Prostate gland (tissue), 2 donors: ENCODE data around the gene FAM98A. TPM values are rescaled to one million over a fixed set of nuclear protein-coding genes. Genes with fewer than 3 reads are reported as not detected.

Source experiments
- DNase-seq: peaks from one replicate; pipeline ENCODE4 v3.0.0-alpha.2; 2019; ENCODE audit warnings: low spot score
- H3K27ac ChIP-seq, 2 donors: fragments of 200-600 bp; sonication (generic); 2 replicates each; pipeline ENCODE4 v1.5.1; 2017 to 2019
- H3K27me3 ChIP-seq: fragments of 200-600 bp; sonication (generic); replicated peaks from 2 replicates; pipeline ENCODE4 v1.5.1; 2019; ENCODE audit not compliant: insufficient read depth
- H3K36me3 ChIP-seq, 2 donors: fragments of 200-600 bp; sonication (generic); 1 replicate in 1 of 2; 2 replicates in 1 of 2; pipeline versions ENCODE4 v1.5.1 to v1.8.1; 2017 to 2019
- H3K4me1 ChIP-seq: fragments of 200-600 bp; sonication (generic); replicated peaks from 2 replicates; pipeline ENCODE4 v1.5.1; 2019
- H3K4me3 ChIP-seq, 2 donors: fragments of 200-600 bp; sonication (generic); 2 replicates each; pipeline ENCODE4 v1.5.1; 2017 to 2019
- H3K9me3 ChIP-seq: fragments of 200-600 bp; sonication (generic); 2 replicates; pipeline ENCODE4 v1.5.1; 2017
- POLR2A ChIP-seq: fragments of 450-650 bp; IDR thresholded peaks from one replicate; pipeline ENCODE4 v1.6.1; 2016; ENCODE audit warnings: antibody characterized with exemption, mild to moderate bottlenecking
- POLR2AphosphoS5 ChIP-seq: sonication (generic); formaldehyde crosslinking; IDR thresholded peaks from one replicate; pipeline ENCODE4 v1.6.1; 2017; ENCODE audit warnings: antibody characterized with exemption
- WGBS: methylation state at CpG from one replicate; pipeline ENCODE4 v1.1.5; 2018; 5-methylcytosine and 5-hydroxymethylcytosine counted together
- intact Hi-C: fragments of 100-400 bp; cut with DNase I; formaldehyde crosslinking; loops from one replicate; pipeline ENCODE4 v1.14.2; 2022
- total RNA-seq, 2 donors: library from RNA; depleted of rRNA; stranded (reverse); fragments of >200 nt; gene quantifications; one replicate each; pipeline ENCODE4 v1.1.0, GENCODE V29; 2016
- TF ChIP-seq, protein P1 (sequence below), 4 experiments: fragments of 200-600 bp in 2 of 4; fragments of 450-650 bp in 2 of 4; sonication (generic) in 2 of 4; IDR thresholded peaks; 1 replicate in 3 of 4; 2 replicates in 1 of 4; pipeline ENCODE4 v1.5.1; 2016 to 2019; ENCODE audit warnings: antibody characterized with exemption in 4 of 4, mild to moderate bottlenecking in 2 of 4, moderate library complexity in 2 of 4

The FAM98A gene
- total RNA-seq, 2 donors from 2014 or later, result 26.6 to 104 TPM

- TF ChIP-seq, protein P1, sequence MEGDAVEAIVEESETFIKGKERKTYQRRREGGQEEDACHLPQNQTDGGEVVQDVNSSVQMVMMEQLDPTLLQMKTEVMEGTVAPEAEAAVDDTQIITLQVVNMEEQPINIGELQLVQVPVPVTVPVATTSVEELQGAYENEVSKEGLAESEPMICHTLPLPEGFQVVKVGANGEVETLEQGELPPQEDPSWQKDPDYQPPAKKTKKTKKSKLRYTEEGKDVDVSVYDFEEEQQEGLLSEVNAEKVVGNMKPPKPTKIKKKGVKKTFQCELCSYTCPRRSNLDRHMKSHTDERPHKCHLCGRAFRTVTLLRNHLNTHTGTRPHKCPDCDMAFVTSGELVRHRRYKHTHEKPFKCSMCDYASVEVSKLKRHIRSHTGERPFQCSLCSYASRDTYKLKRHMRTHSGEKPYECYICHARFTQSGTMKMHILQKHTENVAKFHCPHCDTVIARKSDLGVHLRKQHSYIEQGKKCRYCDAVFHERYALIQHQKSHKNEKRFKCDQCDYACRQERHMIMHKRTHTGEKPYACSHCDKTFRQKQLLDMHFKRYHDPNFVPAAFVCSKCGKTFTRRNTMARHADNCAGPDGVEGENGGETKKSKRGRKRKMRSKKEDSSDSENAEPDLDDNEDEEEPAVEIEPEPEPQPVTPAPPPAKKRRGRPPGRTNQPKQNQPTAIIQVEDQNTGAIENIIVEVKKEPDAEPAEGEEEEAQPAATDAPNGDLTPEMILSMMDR (IDR thresholded peaks at IDR 0.05), result no peak
- TF ChIP-seq POLR2AphosphoS5, result no peak
- TF ChIP-seq POLR2A, result no peak
- H3K4me3 ChIP-seq, result no peak overlapping the region
- intact Hi-C loops, result no loop called here
- no peaks in the 10 kb centered on the region for H3K36me3 ChIP-seq
- 96% methylated on average over 5 of the region's 5 CpGs for WGBS
- no peak for DNase-seq
- H3K9me3 ChIP-seq, result no peaks in the 10 kb centered on the region
- H3K27ac ChIP-seq, result no peak overlapping the region
- H3K27me3 ChIP-seq, result no peaks in the 10 kb centered on the region
- no peaks in the 10 kb centered on the region for H3K4me1 ChIP-seq
Observed at GRCh38 chr2:33579227-33579626, 19.9 kb downstream of the FAM98A start.

DNA sequence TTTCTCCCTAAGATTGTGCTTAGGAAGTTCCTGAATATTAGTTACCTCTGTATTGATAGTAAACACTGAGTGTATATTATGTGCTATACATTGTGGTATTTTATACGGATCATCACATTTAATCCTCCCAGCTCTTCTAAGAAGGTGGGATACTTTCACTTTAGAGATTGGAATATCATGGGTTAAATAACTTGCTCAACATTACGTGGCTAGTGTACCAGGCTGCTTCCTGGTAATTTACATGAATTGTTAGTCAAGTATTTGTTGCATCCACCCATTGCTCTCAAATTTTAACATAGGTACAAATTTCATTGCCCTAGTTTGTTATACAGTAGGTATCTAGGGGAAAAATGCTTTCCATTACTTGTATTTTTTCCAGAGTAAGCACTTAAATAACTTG, 21.4 kb downstream of the FAM98A start:
- TF ChIP-seq, protein P1 (IDR thresholded peaks at IDR 0.05), result no peak
- TF ChIP-seq POLR2AphosphoS5, result no peak
- intact Hi-C loops, result no loop called here
- H3K36me3 ChIP-seq, result no peaks in the 10 kb centered on the region
- no peaks in the 10 kb centered on the region for H3K4me1 ChIP-seq
- 44% methylated on average over 2 of the region's 2 CpGs for WGBS
- no peaks in the 10 kb centered on the region for H3K27me3 ChIP-seq
- no peak overlapping the region for H3K4me3 ChIP-seq
- no peak overlapping the region for H3K27ac ChIP-seq
- DNase-seq, result no peak
- no peaks in the 10 kb centered on the region for H3K9me3 ChIP-seq

- TF ChIP-seq POLR2AphosphoS5, result no peak
- no peak for TF ChIP-seq POLR2A
- TF ChIP-seq, protein P1 (IDR thresholded peaks at IDR 0.05), result no peak
- H3K4me3 ChIP-seq, result no peak overlapping the region
- no peaks in the 10 kb centered on the region for H3K4me1 ChIP-seq
- H3K36me3 ChIP-seq, result no peaks in the 10 kb centered on the region
- no peaks in the 10 kb centered on the region for H3K27me3 ChIP-seq
- WGBS, result 67% methylated on average over 8 of the region's 8 CpGs
- DNase-seq, result no peak
- H3K27ac ChIP-seq, result no peak overlapping the region
- H3K9me3 ChIP-seq, result no peaks in the 10 kb centered on the region
- intact Hi-C loops, result no loop called here
Observed at GRCh38 chr2:33577084-33577483, 22.0 kb downstream of the FAM98A start.

DNA sequence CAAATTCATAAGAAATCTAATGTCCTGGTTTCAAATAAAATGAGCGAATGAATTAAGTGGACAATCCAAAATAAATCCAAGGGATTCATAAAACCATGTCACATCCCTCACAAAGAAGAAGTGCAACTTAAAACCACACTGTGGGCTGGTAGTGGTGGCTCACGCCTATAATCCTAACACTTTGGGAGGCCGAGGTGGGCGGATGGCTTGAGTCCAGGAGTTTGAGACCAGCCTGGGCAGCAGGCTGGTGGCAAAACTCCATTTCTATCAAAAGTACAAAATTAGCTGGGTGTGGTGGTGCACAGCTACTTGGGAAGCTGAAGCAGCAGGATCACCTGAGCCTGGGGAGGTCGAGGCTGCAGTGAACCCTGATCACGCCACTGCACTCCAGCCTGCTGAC, 25.4 kb downstream of the FAM98A start:
- Histone ChIP-seq H3K27me3 (no peaks in the 10 kb centered on the region), H3K9me3 (no peaks in the 10 kb centered on the region), H3K36me3 (no peaks in the 10 kb centered on the region), H3K4me3 (no peak overlapping the region), H3K4me1 (no peaks in the 10 kb centered on the region), H3K27ac (no peak overlapping the region)
- intact Hi-C loops, result no loop called here
- no peak for DNase-seq
- TF ChIP-seq POLR2AphosphoS5, result no peak
- no peak for TF ChIP-seq POLR2A
- TF ChIP-seq, protein P1 (IDR thresholded peaks at IDR 0.05), result no peak
- 88% methylated on average over 6 of the region's 6 CpGs for WGBS

DNA sequence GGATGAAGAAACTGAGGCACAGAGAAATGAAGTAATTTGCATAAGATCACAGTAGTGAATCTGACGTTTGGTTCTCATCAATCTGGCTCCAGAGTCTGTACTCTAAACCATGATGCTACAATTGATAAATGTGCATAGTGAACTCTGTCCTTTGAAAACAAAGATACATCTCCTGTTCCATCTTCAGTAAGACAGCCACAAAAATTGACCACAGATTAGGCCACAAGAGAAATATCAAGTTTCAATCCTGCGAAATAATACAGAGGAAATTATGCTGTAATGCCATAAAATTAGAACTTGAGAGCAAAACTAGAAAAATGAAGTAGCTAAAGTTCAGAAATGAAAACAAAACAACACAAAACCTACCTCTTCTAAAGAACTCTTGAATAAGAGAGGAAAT, 28.4 kb downstream of the FAM98A start:
- Histone ChIP-seq H3K4me1 (no peaks in the 10 kb centered on the region), H3K4me3 (no peak overlapping the region), H3K27me3 (no peaks in the 10 kb centered on the region), H3K27ac (no peak overlapping the region), H3K36me3 (no peaks in the 10 kb centered on the region), H3K9me3 (no peaks in the 10 kb centered on the region)
- intact Hi-C loops, result no loop called here
- TF ChIP-seq POLR2A (no peak), POLR2AphosphoS5 (no peak)
- TF ChIP-seq, protein P1 (IDR thresholded peaks at IDR 0.05), result no peak
- 69% methylated on average over 2 of the region's 2 CpGs for WGBS
- no peak for DNase-seq
